Measurements from ENCODE around the gene MPV17. TPM values are rescaled to one million over a fixed set of nuclear protein-coding genes. Genes with fewer than 3 reads are reported as not detected.

Gene MPV17
- total and polyA plus RNA-seq, 2 of the 13 experiments (the other 11 are each of a cell fraction or from before 2014, with no cell fraction given) = 48.9 to 129 TPM

DNA sequence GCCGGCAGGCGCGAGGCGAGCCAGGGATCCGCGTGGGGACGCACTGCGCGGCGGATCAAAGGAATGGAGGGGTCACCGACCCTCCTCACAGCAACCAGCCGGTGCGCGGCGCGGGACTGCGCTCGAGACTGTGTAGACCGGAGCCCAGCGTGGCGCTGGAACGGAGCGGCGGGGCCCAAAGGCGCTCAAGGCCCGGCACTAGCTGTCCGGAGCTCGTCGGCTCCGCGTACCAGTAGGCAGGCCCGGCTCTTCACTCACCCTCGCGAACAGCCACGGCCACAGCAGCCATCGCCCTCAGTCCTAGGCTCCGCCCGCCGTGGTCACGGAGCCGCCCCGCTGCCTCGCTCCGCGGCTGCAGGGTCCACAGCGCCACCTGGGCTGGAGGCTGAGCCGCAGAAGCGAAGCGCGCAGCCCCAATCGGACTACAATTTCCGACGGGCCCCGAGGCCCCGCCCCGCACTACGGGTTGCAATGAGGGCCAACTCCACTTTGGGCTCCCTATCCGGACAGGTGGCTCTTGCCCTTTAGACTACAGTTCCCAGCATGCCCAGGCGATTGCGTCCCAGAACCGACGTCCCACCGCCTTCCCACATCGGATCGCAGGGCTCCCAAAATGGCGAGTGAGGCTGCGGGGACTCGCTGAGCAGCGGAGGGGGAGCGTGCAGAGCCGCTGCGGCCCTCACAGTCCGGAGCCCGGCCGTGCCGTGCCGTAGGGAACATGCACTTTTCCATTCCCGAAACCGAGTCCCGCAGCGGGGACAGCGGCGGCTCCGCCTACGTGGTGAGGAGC lies 47.3 kb upstream of the MPV17 start, which contains the start of the genes EIF2B4 and SNX17 (continued):
- TF ChIP-seq, protein P1, sequence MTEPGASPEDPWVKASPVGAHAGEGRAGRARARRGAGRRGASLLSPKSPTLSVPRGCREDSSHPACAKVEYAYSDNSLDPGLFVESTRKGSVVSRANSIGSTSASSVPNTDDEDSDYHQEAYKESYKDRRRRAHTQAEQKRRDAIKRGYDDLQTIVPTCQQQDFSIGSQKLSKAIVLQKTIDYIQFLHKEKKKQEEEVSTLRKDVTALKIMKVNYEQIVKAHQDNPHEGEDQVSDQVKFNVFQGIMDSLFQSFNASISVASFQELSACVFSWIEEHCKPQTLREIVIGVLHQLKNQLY (CRISPR knock-in tag; IDR thresholded peaks at IDR 0.05) = peak; percentile 87
- peak; percentile 53 for TF ChIP-seq SAFB2 (CRISPR knock-in tag; IDR thresholded peaks at IDR 0.05; ENCODE audit: borderline replicate concordance, low read depth)
- TF ChIP-seq, protein P2, sequence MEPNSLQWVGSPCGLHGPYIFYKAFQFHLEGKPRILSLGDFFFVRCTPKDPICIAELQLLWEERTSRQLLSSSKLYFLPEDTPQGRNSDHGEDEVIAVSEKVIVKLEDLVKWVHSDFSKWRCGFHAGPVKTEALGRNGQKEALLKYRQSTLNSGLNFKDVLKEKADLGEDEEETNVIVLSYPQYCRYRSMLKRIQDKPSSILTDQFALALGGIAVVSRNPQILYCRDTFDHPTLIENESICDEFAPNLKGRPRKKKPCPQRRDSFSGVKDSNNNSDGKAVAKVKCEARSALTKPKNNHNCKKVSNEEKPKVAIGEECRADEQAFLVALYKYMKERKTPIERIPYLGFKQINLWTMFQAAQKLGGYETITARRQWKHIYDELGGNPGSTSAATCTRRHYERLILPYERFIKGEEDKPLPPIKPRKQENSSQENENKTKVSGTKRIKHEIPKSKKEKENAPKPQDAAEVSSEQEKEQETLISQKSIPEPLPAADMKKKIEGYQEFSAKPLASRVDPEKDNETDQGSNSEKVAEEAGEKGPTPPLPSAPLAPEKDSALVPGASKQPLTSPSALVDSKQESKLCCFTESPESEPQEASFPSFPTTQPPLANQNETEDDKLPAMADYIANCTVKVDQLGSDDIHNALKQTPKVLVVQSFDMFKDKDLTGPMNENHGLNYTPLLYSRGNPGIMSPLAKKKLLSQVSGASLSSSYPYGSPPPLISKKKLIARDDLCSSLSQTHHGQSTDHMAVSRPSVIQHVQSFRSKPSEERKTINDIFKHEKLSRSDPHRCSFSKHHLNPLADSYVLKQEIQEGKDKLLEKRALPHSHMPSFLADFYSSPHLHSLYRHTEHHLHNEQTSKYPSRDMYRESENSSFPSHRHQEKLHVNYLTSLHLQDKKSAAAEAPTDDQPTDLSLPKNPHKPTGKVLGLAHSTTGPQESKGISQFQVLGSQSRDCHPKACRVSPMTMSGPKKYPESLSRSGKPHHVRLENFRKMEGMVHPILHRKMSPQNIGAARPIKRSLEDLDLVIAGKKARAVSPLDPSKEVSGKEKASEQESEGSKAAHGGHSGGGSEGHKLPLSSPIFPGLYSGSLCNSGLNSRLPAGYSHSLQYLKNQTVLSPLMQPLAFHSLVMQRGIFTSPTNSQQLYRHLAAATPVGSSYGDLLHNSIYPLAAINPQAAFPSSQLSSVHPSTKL (CRISPR knock-in tag; IDR thresholded peaks at IDR 0.05) = peak; percentile 76
- peak; percentile 72 for TF ChIP-seq NCOA2 (CRISPR knock-in tag; IDR thresholded peaks at IDR 0.05)
- TF ChIP-seq, protein P3, sequence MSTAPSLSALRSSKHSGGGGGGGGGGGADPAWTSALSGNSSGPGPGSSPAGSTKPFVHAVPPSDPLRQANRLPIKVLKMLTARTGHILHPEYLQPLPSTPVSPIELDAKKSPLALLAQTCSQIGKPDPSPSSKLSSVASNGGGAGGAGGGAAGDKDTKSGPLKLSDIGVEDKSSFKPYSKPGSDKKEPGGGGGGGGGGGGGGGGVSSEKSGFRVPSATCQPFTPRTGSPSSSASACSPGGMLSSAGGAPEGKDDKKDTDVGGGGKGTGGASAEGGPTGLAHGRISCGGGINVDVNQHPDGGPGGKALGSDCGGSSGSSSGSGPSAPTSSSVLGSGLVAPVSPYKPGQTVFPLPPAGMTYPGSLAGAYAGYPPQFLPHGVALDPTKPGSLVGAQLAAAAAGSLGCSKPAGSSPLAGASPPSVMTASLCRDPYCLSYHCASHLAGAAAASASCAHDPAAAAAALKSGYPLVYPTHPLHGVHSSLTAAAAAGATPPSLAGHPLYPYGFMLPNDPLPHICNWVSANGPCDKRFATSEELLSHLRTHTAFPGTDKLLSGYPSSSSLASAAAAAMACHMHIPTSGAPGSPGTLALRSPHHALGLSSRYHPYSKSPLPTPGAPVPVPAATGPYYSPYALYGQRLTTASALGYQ (CRISPR knock-in tag; IDR thresholded peaks at IDR 0.05) = peak; percentile 93
- TF ChIP-seq HNRNPK (IDR thresholded peaks at IDR 0.05; ENCODE audit: low read depth, low read length, poor library complexity, severe bottlenecking) = peak; percentile 17
- TF ChIP-seq ZMYM2 (CRISPR knock-in tag; IDR thresholded peaks at IDR 0.05) = peak; percentile 56; the same call in 1 of the 2 replicates
- TF ChIP-seq NBN (conservative IDR thresholded peaks at IDR 0.05) = no peak
- peak; percentile 92 for TF ChIP-seq KMT2B (CRISPR knock-in tag; IDR thresholded peaks at IDR 0.05)
- TF ChIP-seq, protein P4, sequence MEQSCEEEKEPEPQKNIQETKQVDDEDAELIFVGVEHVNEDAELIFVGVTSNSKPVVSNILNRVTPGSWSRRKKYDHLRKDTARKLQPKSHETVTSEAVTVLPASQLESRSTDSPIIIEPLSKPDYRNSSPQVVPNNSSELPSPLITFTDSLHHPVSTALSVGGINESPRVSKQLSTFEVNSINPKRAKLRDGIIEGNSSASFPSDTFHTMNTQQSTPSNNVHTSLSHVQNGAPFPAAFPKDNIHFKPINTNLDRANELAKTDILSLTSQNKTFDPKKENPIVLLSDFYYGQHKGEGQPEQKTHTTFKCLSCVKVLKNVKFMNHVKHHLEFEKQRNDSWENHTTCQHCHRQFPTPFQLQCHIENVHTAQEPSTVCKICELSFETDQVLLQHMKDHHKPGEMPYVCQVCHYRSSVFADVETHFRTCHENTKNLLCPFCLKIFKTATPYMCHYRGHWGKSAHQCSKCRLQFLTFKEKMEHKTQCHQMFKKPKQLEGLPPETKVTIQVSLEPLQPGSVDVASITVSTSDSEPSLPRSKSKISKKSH (CRISPR knock-in tag; IDR thresholded peaks at IDR 0.05; ENCODE audit: borderline replicate concordance) = peak; percentile 81; the same call in 1 of the 2 replicates
- TF ChIP-seq TEAD2 (CRISPR knock-in tag; IDR thresholded peaks at IDR 0.05) = peak; percentile 61; the same call in 1 of the 2 replicates
- TF ChIP-seq TOE1 (CRISPR knock-in tag; IDR thresholded peaks at IDR 0.05) = peak; percentile 88
- TF ChIP-seq, protein P5, sequence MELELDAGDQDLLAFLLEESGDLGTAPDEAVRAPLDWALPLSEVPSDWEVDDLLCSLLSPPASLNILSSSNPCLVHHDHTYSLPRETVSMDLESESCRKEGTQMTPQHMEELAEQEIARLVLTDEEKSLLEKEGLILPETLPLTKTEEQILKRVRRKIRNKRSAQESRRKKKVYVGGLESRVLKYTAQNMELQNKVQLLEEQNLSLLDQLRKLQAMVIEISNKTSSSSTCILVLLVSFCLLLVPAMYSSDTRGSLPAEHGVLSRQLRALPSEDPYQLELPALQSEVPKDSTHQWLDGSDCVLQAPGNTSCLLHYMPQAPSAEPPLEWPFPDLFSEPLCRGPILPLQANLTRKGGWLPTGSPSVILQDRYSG (CRISPR knock-in tag; IDR thresholded peaks at IDR 0.05) = 0 out of 2 replicates have a peak, but pooled peaks have one; percentile 24
- TF ChIP-seq ZKSCAN1 (IDR thresholded peaks at IDR 0.05; ENCODE audit: low read length) = 0 out of 2 replicates have a peak, but pooled peaks have one; percentile 10
- peak; percentile 86; the same call in 1 of the 2 replicates for TF ChIP-seq ZNF816 (CRISPR knock-in tag; IDR thresholded peaks at IDR 0.05; ENCODE audit: borderline replicate concordance)
- TF ChIP-seq MZF1 (CRISPR knock-in tag; IDR thresholded peaks at IDR 0.05; ENCODE audit: borderline replicate concordance) = peak; percentile 26; the same call in 1 of the 2 replicates
- peak; percentile 77 for TF ChIP-seq ETV5 (CRISPR knock-in tag; IDR thresholded peaks at IDR 0.05; ENCODE audit: borderline replicate concordance)
- TF ChIP-seq DMAP1 (CRISPR knock-in tag; IDR thresholded peaks at IDR 0.05) = peak; percentile 95
- TF ChIP-seq ZSCAN22 (CRISPR knock-in tag; IDR thresholded peaks at IDR 0.05) = 0 out of 2 replicates have a peak, but pooled peaks have one; percentile 40
- no peak for TF ChIP-seq NONO (IDR thresholded peaks at IDR 0.05)
- TF ChIP-seq NONO (CRISPR knock-in tag; conservative IDR thresholded peaks at IDR 0.05) = peak; percentile 99

All from HepG2 (cell line).